Sigmoid colon (tissue), 7 donors: Measurements from ENCODE around the gene TMSB10. TPM values are rescaled to one million over a fixed set of nuclear protein-coding genes. Genes with fewer than 3 reads are reported as not detected.

Experiments used
- DNase-seq: peaks from one replicate; pipeline ENCODE4 v3.0.0-alpha.2; 2019
- H3K27ac ChIP-seq, 4 donors: fragments of 200-600 bp; sonication (generic); one replicate each; pipeline ENCODE4 v1.5.1; 2016 to 2019; ENCODE audit warnings: mild to moderate bottlenecking in 1 of 4
- H3K27me3 ChIP-seq, 3 donors: fragments of 200-600 bp; sonication (generic); one replicate each; pipeline ENCODE4 v1.5.1; 2019; ENCODE audit warnings: mild to moderate bottlenecking in 1 of 3
- H3K36me3 ChIP-seq, 4 donors: fragments of 200-600 bp; sonication (generic); one replicate each; pipeline ENCODE4 v1.5.1; 2016 to 2019
- H3K4me1 ChIP-seq, 4 donors: fragments of 200-600 bp; sonication (generic); one replicate each; pipeline ENCODE4 v1.5.1; 2017 to 2019
- H3K4me3 ChIP-seq, 4 donors: fragments of 200-600 bp; sonication (generic); one replicate each; pipeline ENCODE4 v1.5.1; 2017 to 2019; ENCODE audit warnings: mild to moderate bottlenecking in 2 of 4, moderate library complexity in 1 of 4
- H3K9me3 ChIP-seq, 4 donors: fragments of 200-600 bp in 3 of 4; sonication (generic) in 3 of 4; one replicate each; pipeline versions ENCODE4 v1.5.1 to v1.6.1; 2013 to 2019
- EP300 ChIP-seq, 4 donors: sonication (generic); formaldehyde crosslinking; IDR thresholded peaks; one replicate each; pipeline ENCODE4 v1.6.1; 2017; ENCODE audit warnings: antibody characterized with exemption in 4 of 4
- POLR2A ChIP-seq, 2 donors: fragments of 450-650 bp; IDR thresholded peaks; one replicate each; pipeline ENCODE4 v1.6.1; 2016; ENCODE audit warnings: antibody characterized with exemption in 2 of 2, mild to moderate bottlenecking in 2 of 2, moderate library complexity in 2 of 2
- POLR2AphosphoS5 ChIP-seq, 4 donors: sonication (generic); formaldehyde crosslinking; IDR thresholded peaks; one replicate each; pipeline ENCODE4 v1.6.1; 2017; ENCODE audit warnings: antibody characterized with exemption in 4 of 4
- WGBS, 2 donors: extraction: QIAGEN DNeasy Blood & Tissue Kit; methylation state at CpG; one replicate each; pipeline ENCODE4 v1.1.7; 2013; 5-methylcytosine and 5-hydroxymethylcytosine counted together
- intact Hi-C: fragments of 100-400 bp; cut with DNase I; formaldehyde crosslinking; loops from one replicate; pipeline ENCODE4 v1.15.1; 2023
- polyA plus RNA-seq, 3 donors: library from polyadenylated mRNA; stranded (reverse); fragments of 200-250 nt; gene quantifications; one replicate each; pipeline ENCODE4 v1.2.3, GENCODE V29; 2013
- total RNA-seq, 4 donors: library from RNA; depleted of rRNA; stranded (reverse); fragments of >200 nt; gene quantifications; one replicate each; pipeline ENCODE4 v1.1.0, GENCODE V29; 2016
- TF ChIP-seq, protein P1 (sequence below), 4 experiments: fragments of 450-650 bp in 3 of 4; fragments of 200-600 bp in 1 of 4; IDR thresholded peaks; one replicate each; pipeline ENCODE4 v1.5.1; 2016 to 2019; ENCODE audit warnings: antibody characterized with exemption in 4 of 4, mild to moderate bottlenecking in 3 of 4, moderate library complexity in 2 of 4
- donor health status: healthy with polysubstance abuse.
- donor health status: Bipolar disorder and iron deficiency.
- donor health status: healthy.

The TMSB10 gene
- total and polyA plus RNA-seq, 7 donors, result 1,887 to 4,314 (median 2,459) TPM

DNA sequence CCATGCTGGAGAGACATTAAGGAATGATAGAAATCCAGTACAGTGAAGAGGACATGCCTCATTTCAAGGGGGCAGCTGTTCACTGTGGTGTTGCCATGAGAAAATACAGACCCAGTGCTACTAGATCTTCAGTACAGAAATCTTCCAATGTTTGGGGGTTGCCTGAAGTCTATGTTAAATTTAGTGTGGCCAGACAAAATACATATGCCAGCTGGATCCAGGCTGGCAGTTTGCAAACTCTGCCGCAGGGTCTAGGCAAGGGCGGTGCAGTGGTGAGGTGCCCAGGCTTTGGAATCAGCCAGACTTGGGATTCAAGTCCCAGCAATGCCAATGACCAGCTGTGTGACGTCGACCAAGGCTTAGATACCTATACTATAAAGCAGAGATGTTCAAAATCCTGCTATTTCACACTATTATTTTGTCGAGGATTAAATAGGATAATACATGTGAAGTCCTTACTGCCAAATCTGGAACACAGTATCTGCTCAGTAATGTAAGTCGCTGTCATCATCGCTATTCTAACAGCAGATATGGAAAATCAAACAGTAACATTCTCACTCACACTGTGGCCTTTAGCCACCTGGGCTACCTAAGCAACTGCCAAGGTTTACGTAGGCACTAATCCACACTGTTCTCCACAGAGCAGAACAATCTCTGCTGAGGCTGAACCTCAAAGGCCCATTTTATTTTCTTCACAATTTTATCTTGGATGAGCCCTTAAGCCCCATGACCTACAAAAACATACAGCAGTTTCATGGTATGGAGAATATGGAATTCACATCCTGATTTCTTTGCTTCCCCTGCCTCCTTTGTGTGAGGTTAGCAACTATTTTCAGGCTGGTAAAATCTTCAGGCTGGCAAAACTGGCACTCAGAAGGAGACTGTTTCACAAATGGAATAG lies 5.9 kb upstream of the TMSB10 start:
- H3K4me3 ChIP-seq, result no peak overlapping the region
- TF ChIP-seq POLR2A (IDR thresholded peaks at IDR 0.05) (no peak), EP300 (IDR thresholded peaks at IDR 0.05) (no peak), POLR2AphosphoS5 (IDR thresholded peaks at IDR 0.05) (no peak)
- TF ChIP-seq, protein P1, sequence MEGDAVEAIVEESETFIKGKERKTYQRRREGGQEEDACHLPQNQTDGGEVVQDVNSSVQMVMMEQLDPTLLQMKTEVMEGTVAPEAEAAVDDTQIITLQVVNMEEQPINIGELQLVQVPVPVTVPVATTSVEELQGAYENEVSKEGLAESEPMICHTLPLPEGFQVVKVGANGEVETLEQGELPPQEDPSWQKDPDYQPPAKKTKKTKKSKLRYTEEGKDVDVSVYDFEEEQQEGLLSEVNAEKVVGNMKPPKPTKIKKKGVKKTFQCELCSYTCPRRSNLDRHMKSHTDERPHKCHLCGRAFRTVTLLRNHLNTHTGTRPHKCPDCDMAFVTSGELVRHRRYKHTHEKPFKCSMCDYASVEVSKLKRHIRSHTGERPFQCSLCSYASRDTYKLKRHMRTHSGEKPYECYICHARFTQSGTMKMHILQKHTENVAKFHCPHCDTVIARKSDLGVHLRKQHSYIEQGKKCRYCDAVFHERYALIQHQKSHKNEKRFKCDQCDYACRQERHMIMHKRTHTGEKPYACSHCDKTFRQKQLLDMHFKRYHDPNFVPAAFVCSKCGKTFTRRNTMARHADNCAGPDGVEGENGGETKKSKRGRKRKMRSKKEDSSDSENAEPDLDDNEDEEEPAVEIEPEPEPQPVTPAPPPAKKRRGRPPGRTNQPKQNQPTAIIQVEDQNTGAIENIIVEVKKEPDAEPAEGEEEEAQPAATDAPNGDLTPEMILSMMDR (IDR thresholded peaks at IDR 0.05), result no peak
- intact Hi-C loops, result loop anchor here (10.0 kb wide), 1 partner anchor 385 kb away; the partner anchor contains the start of gene DNAH6
- peak; percentile 40 for DNase-seq
- WGBS, 2 donors, result 91 to 93% methylated on average over 8 of the region's 8 CpGs
- H3K27me3 ChIP-seq, result no peaks in the 10 kb centered on the region
- peak overlapping the region in 2 of 4 donors; percentile 56 to 65 for H3K27ac ChIP-seq
- H3K36me3 ChIP-seq, result no peaks in the 10 kb centered on the region
- peaks cover 0 to 19% (median 13%) of the 10 kb centered on the region in 4 donors for H3K4me1 ChIP-seq
- no peaks in the 10 kb centered on the region for H3K9me3 ChIP-seq

DNA sequence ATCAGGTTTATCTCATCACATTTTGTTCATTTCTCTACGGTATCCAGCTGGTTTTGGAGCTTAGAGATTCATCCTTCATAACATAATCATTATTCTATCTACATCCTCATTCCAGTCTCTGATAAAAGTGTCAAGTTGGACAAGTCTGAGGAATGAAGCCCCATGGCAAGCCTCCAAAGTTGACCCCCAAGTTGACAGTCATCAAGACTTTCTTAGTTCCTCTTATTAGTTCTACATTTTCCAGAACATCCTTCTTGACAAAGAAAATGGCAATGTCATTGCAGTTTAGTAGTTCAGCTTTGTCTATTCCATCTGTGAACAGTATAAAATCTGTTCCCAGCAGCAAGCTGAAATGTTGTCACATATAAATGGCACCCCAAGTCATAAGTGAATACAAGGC lies 4.5 kb upstream of the TMSB10 start:
- WGBS, 2 donors, result 93 to 95% methylated on average over 1 of the region's 1 CpG
- no peak overlapping the region for H3K27ac ChIP-seq
- TF ChIP-seq EP300 (IDR thresholded peaks at IDR 0.05) (no peak), POLR2AphosphoS5 (IDR thresholded peaks at IDR 0.05) (no peak), POLR2A (IDR thresholded peaks at IDR 0.05) (no peak)
- TF ChIP-seq, protein P1 (IDR thresholded peaks at IDR 0.05), result no peak
- H3K4me3 ChIP-seq, result no peak overlapping the region
- DNase-seq, result no peak
- H3K27me3 ChIP-seq, result no peaks in the 10 kb centered on the region
- H3K9me3 ChIP-seq, result no peaks in the 10 kb centered on the region
- no peaks in the 10 kb centered on the region for H3K36me3 ChIP-seq
- H3K4me1 ChIP-seq, result peaks cover 0 to 21% (median 14%) of the 10 kb centered on the region in 4 donors
- intact Hi-C loops, result loop anchor here (10.0 kb wide), 1 partner anchor 386 kb away; the partner anchor contains the start of gene DNAH6

DNA sequence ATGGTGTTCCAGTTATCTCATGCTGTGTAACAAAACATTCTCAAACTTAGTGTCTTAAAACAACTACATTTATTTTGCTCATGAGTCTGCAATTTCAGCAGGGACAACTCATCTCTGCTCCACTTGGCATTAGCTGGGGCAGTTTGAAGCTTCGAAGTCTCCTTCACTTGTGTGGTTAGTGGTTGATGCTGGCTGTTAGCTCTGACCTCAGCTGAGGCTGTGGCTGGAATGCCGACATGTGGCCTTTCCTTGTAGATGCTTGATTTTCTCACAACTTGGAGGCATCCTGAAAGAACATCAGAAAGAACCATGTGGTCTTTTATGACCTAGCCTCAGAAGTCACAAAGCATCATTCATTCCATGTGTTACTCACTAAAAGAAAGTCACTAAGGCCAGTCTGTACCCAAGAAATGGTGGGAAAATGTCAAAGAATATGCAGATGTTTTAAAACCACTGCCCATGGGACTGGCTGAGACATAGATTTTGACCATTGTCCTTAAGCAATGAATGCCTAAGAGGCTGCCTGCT lies 3.8 kb upstream of the TMSB10 start:
- DNase-seq, result no peak
- intact Hi-C loops, result loop anchor here (10.0 kb wide), 1 partner anchor 387 kb away; the partner anchor contains the start of gene DNAH6
- Histone ChIP-seq H3K27me3 (no peaks in the 10 kb centered on the region), H3K9me3 (no peaks in the 10 kb centered on the region), H3K4me1 (peaks cover 0 to 22% (median 16%) of the 10 kb centered on the region in 4 donors), H3K4me3 (no peak overlapping the region), H3K27ac (no peak overlapping the region), H3K36me3 (no peaks in the 10 kb centered on the region)
- WGBS, 2 donors, result 76 to 81% methylated on average over 2 of the region's 2 CpGs
- TF ChIP-seq POLR2AphosphoS5 (IDR thresholded peaks at IDR 0.05) (no peak), POLR2A (IDR thresholded peaks at IDR 0.05) (no peak), EP300 (IDR thresholded peaks at IDR 0.05) (no peak)
- TF ChIP-seq, protein P1 (IDR thresholded peaks at IDR 0.05), result no peak

DNA sequence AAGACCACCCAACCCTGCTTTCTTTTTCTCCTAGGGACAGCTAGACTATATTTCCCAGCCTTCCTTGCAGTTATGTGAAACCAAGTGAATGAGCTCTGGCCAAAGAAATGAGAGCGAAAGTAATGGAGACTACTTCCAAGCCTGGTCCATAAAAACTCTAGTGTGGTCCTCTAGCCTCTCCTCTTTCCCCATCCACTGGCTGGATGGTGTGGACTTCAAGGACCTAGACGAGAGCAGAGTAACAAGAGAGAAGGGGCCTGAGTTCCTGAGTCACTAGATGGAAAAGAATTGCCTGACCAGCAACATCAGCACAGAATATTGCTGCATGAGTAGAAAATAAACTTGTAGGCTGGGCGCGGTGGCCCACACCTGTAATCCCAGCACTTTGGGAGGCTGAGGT lies 2.9 kb upstream of the TMSB10 start:
- no peaks in the 10 kb centered on the region for H3K9me3 ChIP-seq
- H3K27me3 ChIP-seq, result no peaks in the 10 kb centered on the region
- 98 to 99% methylated on average over 4 of the region's 4 CpGs for WGBS, 2 donors

DNA sequence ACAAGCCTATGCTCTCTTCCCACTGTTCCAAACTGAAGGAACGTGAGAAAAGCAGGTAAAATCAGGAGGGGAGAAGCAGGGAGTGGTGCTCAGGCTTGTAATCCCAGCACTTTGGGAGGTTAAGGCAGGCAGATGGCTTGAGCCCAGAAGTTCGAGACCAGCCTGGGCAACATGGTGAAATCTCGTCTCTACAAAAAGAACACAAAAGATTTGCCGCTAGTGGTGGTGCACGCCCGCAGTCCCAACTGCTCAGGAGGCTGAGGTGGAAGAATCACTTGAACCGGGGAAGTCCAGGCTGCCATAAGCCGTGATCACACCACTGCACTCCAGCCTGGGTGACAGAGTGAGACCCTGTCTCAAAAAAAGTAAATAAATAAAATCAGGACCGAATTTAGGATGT lies 1.3 kb upstream of the TMSB10 start:
- Histone ChIP-seq H3K36me3 (no peaks in the 10 kb centered on the region), H3K4me1 (peaks cover 0 to 19% (median 10%) of the 10 kb centered on the region in 4 donors), H3K4me3 (peak overlapping the region in 3 of 4 donors; percentile 96 to 99 (median 99)), H3K27ac (peak overlapping the region; percentile 84 to 98 (median 94)), H3K27me3 (no peaks in the 10 kb centered on the region), H3K9me3 (no peaks in the 10 kb centered on the region)
- no peak for DNase-seq
- TF ChIP-seq POLR2A (IDR thresholded peaks at IDR 0.05) (no peak), POLR2AphosphoS5 (IDR thresholded peaks at IDR 0.05) (no peak), EP300 (IDR thresholded peaks at IDR 0.05) (no peak)
- TF ChIP-seq, protein P1 (IDR thresholded peaks at IDR 0.05), result no peak
- intact Hi-C loops, result loop anchor here (10.0 kb wide), 1 partner anchor 389 kb away; the partner anchor contains the start of gene DNAH6
- 67 to 81% methylated on average over 9 of the region's 9 CpGs for WGBS, 2 donors

More for the DNA sequence above, 2.9 kb upstream of the TMSB10 start:
- intact Hi-C loops, result loop anchor here (10.0 kb wide), 1 partner anchor 388 kb away; the partner anchor contains the start of gene DNAH6
- Histone ChIP-seq H3K36me3 (no peaks in the 10 kb centered on the region), H3K4me3 (no peak overlapping the region), H3K4me1 (peaks cover 0 to 29% (median 21%) of the 10 kb centered on the region in 4 donors), H3K27ac (no peak overlapping the region)
- DNase-seq, result no peak
- TF ChIP-seq EP300 (IDR thresholded peaks at IDR 0.05), result no peak
- no peak for TF ChIP-seq POLR2AphosphoS5 (IDR thresholded peaks at IDR 0.05)
